HG03469 (cell line): ENCODE measurements around the gene HNRNPD.
"Not testable (repeated sequence)": the region's sequence is repeated elsewhere in the genome, so short reads cannot be mapped to it uniquely, and the experiment has no call there.

Experiments used
- ATAC-seq: cut with Tn5 transposase; IDR thresholded peaks from one replicate; pipeline ENCODE4 v1.9.1; 2021; ENCODE audit warnings: mild to moderate bottlenecking, moderate library complexity, moderate number of reproducible peaks; ENCODE audit not compliant: unreplicated experiment

Gene HNRNPD

GRCh38 chr4:82373816-82374625 is at the start of gene HNRNPD:
Gene HNRNPD (minus strand): TSS chr4:82373991. CDS start chr4:82373678, 313 bp downstream.
- ATAC-seq = peak; percentile 91

GRCh38 chr4:82422616-82423015 is 48.8 kb upstream of the HNRNPD start:
- no peak for ATAC-seq

GRCh38 chr4:82421796-82422560 is 48.2 kb upstream of the HNRNPD start:
- no peak for ATAC-seq

GRCh38 chr4:82419451-82419850 is 45.7 kb upstream of the HNRNPD start:
- ATAC-seq = no peak

GRCh38 chr4:82415922-82416365 is 42.2 kb upstream of the HNRNPD start:
- ATAC-seq = no peak

GRCh38 chr4:82415061-82415460 is 41.3 kb upstream of the HNRNPD start:
- ATAC-seq = not testable (repeated sequence)

GRCh38 chr4:82403725-82404124 is 29.9 kb upstream of the HNRNPD start:
- no peak for ATAC-seq

GRCh38 chr4:82402196-82402775 is 28.5 kb upstream of the HNRNPD start:
- no peak for ATAC-seq

- ATAC-seq = no peak
These were observed 27.8 kb upstream of the HNRNPD start for GRCh38 chr4:82401600-82401999.

GRCh38 chr4:82398263-82398662 is 24.5 kb upstream of the HNRNPD start:
- ATAC-seq = no peak

GRCh38 chr4:82397527-82397926 is 23.7 kb upstream of the HNRNPD start:
- no peak for ATAC-seq

- no peak for ATAC-seq
These were observed 21.1 kb upstream of the HNRNPD start for GRCh38 chr4:82394896-82395295.

GRCh38 chr4:82390061-82390460 is 16.3 kb upstream of the HNRNPD start:
- not testable (repeated sequence) for ATAC-seq

GRCh38 chr4:82388405-82388804 is 14.6 kb upstream of the HNRNPD start:
- ATAC-seq = no peak

- ATAC-seq = not testable (repeated sequence)
These were observed 12.5 kb upstream of the HNRNPD start for GRCh38 chr4:82386312-82386711.

GRCh38 chr4:82382751-82383150 is 9.0 kb upstream of the HNRNPD start:
- ATAC-seq = no peak

- no peak for ATAC-seq
These were observed 8.0 kb upstream of the HNRNPD start for GRCh38 chr4:82381661-82382296.

GRCh38 chr4:82381235-82381634 is 7.4 kb upstream of the HNRNPD start:
- ATAC-seq = no peak

- ATAC-seq = no peak
These were observed 7.0 kb upstream of the HNRNPD start for GRCh38 chr4:82380831-82381230.

- ATAC-seq = no peak
These were observed 6.6 kb upstream of the HNRNPD start for GRCh38 chr4:82380344-82380743.

- ATAC-seq = no peak
These were observed 2.3 kb upstream of the HNRNPD start for GRCh38 chr4:82376109-82376508.
